K562 (cell line): Measurements from ENCODE around the gene PRDM16. TPM values are rescaled to one million over a fixed set of nuclear protein-coding genes. Genes with fewer than 3 reads are reported as not detected.

Experiments used
- ATAC-seq: fragments of 200-7000 bp; cut with Tn5 transposase; 3 replicates; pipeline ENCODE4 v1.9.1; 2020; ENCODE audit warnings: moderate library complexity
- BruUV-seq: library from RNA; stranded (reverse); fragments of 400-500 nt; replicated peaks from 2 replicates; lab custom pipeline; 2021; lab: Mats Ljungman, UMichigan
- CTCF ChIA-PET: fragments of 300-600 bp; formaldehyde crosslinking; extraction: SDS; loops from one replicate; lab custom pipeline; 2021; ENCODE audit warnings: low intra/inter-chr PET ratio; lab: Yijun Ruan, JAX
- POLR2A ChIA-PET: fragments of 300-600, 350-650 bp; sonication (Branson Sonifier 250); formaldehyde crosslinking; extraction: SDS; loops from one replicate; lab custom pipeline; 2021; ENCODE audit warnings: antibody characterized with exemption, inconsistent platforms; lab: Yijun Ruan, JAX
- DNase-seq, 4 experiments: peaks; one replicate each; pipeline versions ENCODE4 v3.0.0 to v3.0.0-alpha.2; 2011 to 2018; ENCODE audit warnings: low spot score in 3 of 4, mixed read lengths in 3 of 4; ENCODE audit errors: extremely low read depth in 1 of 4
- FAIRE-seq: peaks from 2 replicates; lab custom pipeline; 2011; peaks lifted over from hg19 to GRCh38; lab: Jason Lieb, UNC
- H2AFZ ChIP-seq: 2 replicates; pipeline ENCODE4 v1.6.0; 2011; ENCODE audit warnings: low read depth, low read length, control low read depth, inconsistent platforms
- H3K27ac ChIP-seq: fragments of 200-600 bp; 3 replicates; pipeline ENCODE4 v1.8.0; 2011; ENCODE audit warnings: low read depth, mild to moderate bottlenecking, control low read depth, inconsistent platforms, low read length, moderate library complexity, mixed read lengths; ENCODE audit errors: extremely low read depth
- H3K27me3 ChIP-seq, 2 experiments: fragments of 300-600 bp in 1 of 2; 2 replicates in 1 of 2; 3 replicates in 1 of 2; pipeline versions ENCODE4 v1.6.0 to v1.8.0; 2011; ENCODE audit warnings: inconsistent platforms in 2 of 2, low read length in 2 of 2, mild to moderate bottlenecking in 1 of 2, mixed read lengths in 1 of 2, moderate library complexity in 1 of 2; ENCODE audit not compliant: control insufficient read depth in 2 of 2, insufficient read depth in 2 of 2
- H3K36me3 ChIP-seq: fragments of 300-600 bp; 3 replicates; pipeline ENCODE4 v1.8.0; 2011; ENCODE audit warnings: mild to moderate bottlenecking, low read length, inconsistent platforms; ENCODE audit not compliant: control insufficient read depth, insufficient read depth
- H3K4me1 ChIP-seq, 2 experiments: fragments of 200-600 bp in 1 of 2; replicated peaks in 1 of 2; 2 replicates in 1 of 2; 3 replicates in 1 of 2; pipeline versions ENCODE4 v1.5.1 to v1.8.0; 2011; ENCODE audit warnings: inconsistent platforms in 2 of 2, low read length in 2 of 2, mild to moderate bottlenecking in 1 of 2, mixed read lengths in 1 of 2, moderate library complexity in 1 of 2; ENCODE audit not compliant: control insufficient read depth in 2 of 2, insufficient read depth in 2 of 2
- H3K4me2 ChIP-seq: 2 replicates; pipeline ENCODE4 v1.6.1; 2011; ENCODE audit warnings: low read length, control low read depth, inconsistent platforms, mixed read lengths; ENCODE audit not compliant: insufficient read depth
- H3K4me3 ChIP-seq: fragments of 200-600 bp; sonication (generic), shearing (Covaris generic); 2 replicates; pipeline ENCODE4 v1.5.1; 2016; ENCODE audit warnings: control low read depth, inconsistent platforms
- H3K79me2 ChIP-seq: fragments of 200-600 bp; 3 replicates; pipeline ENCODE4 v1.8.0; 2011; ENCODE audit warnings: low read length, inconsistent platforms; ENCODE audit not compliant: control insufficient read depth, insufficient read depth
- H3K9ac ChIP-seq, 2 experiments: 2 replicates each; pipeline versions ENCODE4 v1.6.0 to v1.6.1; 2011; ENCODE audit warnings: low read depth in 2 of 2, low read length in 2 of 2, control low read depth in 1 of 2, inconsistent platforms in 1 of 2, mild to moderate bottlenecking in 1 of 2, mixed read lengths in 1 of 2; ENCODE audit not compliant: insufficient read depth in 1 of 2
- H3K9me1 ChIP-seq: one replicate; pipeline ENCODE4 v1.6.0; 2011; ENCODE audit warnings: inconsistent platforms, mild to moderate bottlenecking, low read length, moderate library complexity; ENCODE audit not compliant: control insufficient read depth, insufficient read depth
- H3K9me3 ChIP-seq: replicated peaks from 2 replicates; pipeline ENCODE4 v1.5.1; 2011; ENCODE audit warnings: low read depth, low read length, inconsistent platforms; ENCODE audit not compliant: control insufficient read depth, insufficient read depth
- H4K20me1 ChIP-seq: replicated peaks from 2 replicates; pipeline ENCODE4 v1.6.1; 2011; ENCODE audit warnings: low read length, inconsistent platforms, mixed read lengths; ENCODE audit not compliant: control insufficient read depth, insufficient read depth
- SAFB ChIP-seq: fragments of 200-400 bp; formaldehyde crosslinking; IDR thresholded peaks from 2 replicates; pipeline ENCODE4 v1.6.1; 2017; ENCODE audit warnings: low read depth, low read length, borderline replicate concordance
- WGBS: fragments of 100-300 bp; shearing (Covaris generic); methylation state at CpG from one replicate; pipeline ENCODE4 v1.1.6; 2016; ENCODE audit warnings: low coverage, mixed read lengths; ENCODE audit not compliant: insufficient coverage; ENCODE audit errors: missing lambda C conversion rate; 5-methylcytosine and 5-hydroxymethylcytosine counted together
- in situ Hi-C: fragments of 300-500 bp; cut with MboI; formaldehyde crosslinking; loops from 4 replicates; pipeline ENCODE4 v1.15.0; 2018; ENCODE audit warnings: inconsistent platforms, mixed read lengths
- intact Hi-C: fragments of 100-400 bp; cut with micrococcal nuclease; formaldehyde crosslinking; loops from 2 replicates; pipeline ENCODE4 v1.14.2; 2022
- polyA plus RNA-seq, 8 experiments: library from polyadenylated mRNA; depleted of rRNA in 4 of 8; stranded (reverse) in 5 of 8; unstranded in 3 of 8; fragments of >200 nt; fragmentation: Nextera tagmentation in 2 of 8; fragmentation: Illumina TruSeq in 1 of 8; extraction: Ambion mirVana in 2 of 8; extraction: Trizol in 1 of 8; gene quantifications; 2 replicates each; pipeline versions ENCODE4 v1.2.1 to v1.2.3, GENCODE V29; 2011 to 2014; ENCODE audit warnings: inconsistent platforms in 1 of 8, missing spikeins in 1 of 8
- total RNA-seq, 7 experiments: library from RNA; depleted of rRNA in 6 of 7; stranded (reverse); fragments of >200 nt in 6 of 7; fragmentation: Illumina TruSeq in 2 of 7; extraction: Trizol in 2 of 7; gene quantifications; 2 replicates each; pipeline versions ENCODE4 v1.2.1 to v1.2.3, GENCODE V29; 2011 to 2021; ENCODE audit warnings: low replicate concordance in 1 of 7
- TF ChIP-seq, protein P1 (sequence below), 2 experiments: fragments of 150-350 bp in 1 of 2; IDR thresholded peaks; 2 replicates each; pipeline ENCODE4 v1.6.1; 2012 to 2016; ENCODE audit warnings: low read depth in 2 of 2, low read length in 2 of 2, mild to moderate bottlenecking in 1 of 2, moderate library complexity in 1 of 2

The PRDM16 gene
- total and polyA plus RNA-seq, 9 of the 15 experiments (the other 6 are each of a cell fraction or from before 2014, with no cell fraction given), result 0.10 to 0.27 TPM; not detected in 7

DNA sequence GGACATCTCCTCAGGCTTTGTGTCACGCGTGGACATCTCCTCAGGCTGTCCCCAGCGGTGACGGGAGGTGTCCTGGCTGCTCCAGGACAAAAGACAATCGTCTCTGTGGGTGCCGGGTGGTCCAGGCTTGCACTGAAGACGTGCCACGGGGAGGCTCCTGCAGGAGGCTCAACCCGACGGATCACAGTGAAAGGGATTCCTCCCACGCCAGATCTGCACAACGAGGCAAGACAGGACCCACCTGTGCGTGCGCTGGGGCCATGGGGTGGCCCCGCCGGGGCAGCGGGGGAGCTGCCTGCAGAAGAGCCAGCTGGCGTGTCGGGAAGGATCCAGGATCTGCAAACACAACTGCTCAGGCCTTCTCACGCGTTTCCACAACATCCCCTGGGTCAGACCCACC is 366.7 kb downstream of the PRDM16 start:
- intact Hi-C loops, result no loop called here
- in situ Hi-C loops, result no loop called here
- no peak for FAIRE-seq
- peaks cover 47 to 72% of the 10 kb centered on the region in 2 experiments for H3K27me3 ChIP-seq
- ChIA-PET POLR2A (no interaction called here), CTCF (no interaction called here)
- TF ChIP-seq, protein P1, sequence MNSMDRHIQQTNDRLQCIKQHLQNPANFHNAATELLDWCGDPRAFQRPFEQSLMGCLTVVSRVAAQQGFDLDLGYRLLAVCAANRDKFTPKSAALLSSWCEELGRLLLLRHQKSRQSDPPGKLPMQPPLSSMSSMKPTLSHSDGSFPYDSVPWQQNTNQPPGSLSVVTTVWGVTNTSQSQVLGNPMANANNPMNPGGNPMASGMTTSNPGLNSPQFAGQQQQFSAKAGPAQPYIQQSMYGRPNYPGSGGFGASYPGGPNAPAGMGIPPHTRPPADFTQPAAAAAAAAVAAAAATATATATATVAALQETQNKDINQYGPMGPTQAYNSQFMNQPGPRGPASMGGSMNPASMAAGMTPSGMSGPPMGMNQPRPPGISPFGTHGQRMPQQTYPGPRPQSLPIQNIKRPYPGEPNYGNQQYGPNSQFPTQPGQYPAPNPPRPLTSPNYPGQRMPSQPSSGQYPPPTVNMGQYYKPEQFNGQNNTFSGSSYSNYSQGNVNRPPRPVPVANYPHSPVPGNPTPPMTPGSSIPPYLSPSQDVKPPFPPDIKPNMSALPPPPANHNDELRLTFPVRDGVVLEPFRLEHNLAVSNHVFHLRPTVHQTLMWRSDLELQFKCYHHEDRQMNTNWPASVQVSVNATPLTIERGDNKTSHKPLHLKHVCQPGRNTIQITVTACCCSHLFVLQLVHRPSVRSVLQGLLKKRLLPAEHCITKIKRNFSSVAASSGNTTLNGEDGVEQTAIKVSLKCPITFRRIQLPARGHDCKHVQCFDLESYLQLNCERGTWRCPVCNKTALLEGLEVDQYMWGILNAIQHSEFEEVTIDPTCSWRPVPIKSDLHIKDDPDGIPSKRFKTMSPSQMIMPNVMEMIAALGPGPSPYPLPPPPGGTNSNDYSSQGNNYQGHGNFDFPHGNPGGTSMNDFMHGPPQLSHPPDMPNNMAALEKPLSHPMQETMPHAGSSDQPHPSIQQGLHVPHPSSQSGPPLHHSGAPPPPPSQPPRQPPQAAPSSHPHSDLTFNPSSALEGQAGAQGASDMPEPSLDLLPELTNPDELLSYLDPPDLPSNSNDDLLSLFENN (IDR thresholded peaks at IDR 0.05; ENCODE audit: low read depth in 2 of 2, low read length in 2 of 2), result no peak
- TF ChIP-seq SAFB, result peak; percentile 46; the same call in 1 of the 2 replicates
- BruUV-seq, result no TSS peak
- H3K79me2 ChIP-seq, result no peaks in the 10 kb centered on the region
- no peak overlapping the region for H3K4me2 ChIP-seq
- no peak for DNase-seq
- 2% methylated on average over 21 of the region's 21 CpGs for WGBS
- no peak overlapping the region for H3K27ac ChIP-seq
- no peak overlapping the region for H3K4me3 ChIP-seq
- H2AFZ ChIP-seq, result no peak overlapping the region
- no peak for ATAC-seq
- no peaks in the 10 kb centered on the region for H3K36me3 ChIP-seq
- no peak overlapping the region for H3K9ac ChIP-seq
- H3K4me1 ChIP-seq, result peaks cover 0 to 13% of the 10 kb centered on the region in 2 experiments; a peak in 1 of 5 replicates
- no peaks in the 10 kb centered on the region for H3K9me3 ChIP-seq
- peaks cover 3% of the 10 kb centered on the region for H3K9me1 ChIP-seq
- H4K20me1 ChIP-seq, result peaks cover 14% of the 10 kb centered on the region
